Ishikawa (cell line): ENCODE results near the gene STAT4.

ENCODE experiments used
- CEBPB ChIP-seq: IDR thresholded peaks from 2 replicates; pipeline ENCODE4 v1.6.1; 2012
- CREB1 ChIP-seq: IDR thresholded peaks from 2 replicates; pipeline ENCODE4 v1.6.1; 2012; ENCODE audit warnings: low read depth
- EGR1 ChIP-seq: IDR thresholded peaks from 2 replicates; pipeline ENCODE4 v1.6.1; 2012
- EP300 ChIP-seq: IDR thresholded peaks from 2 replicates; pipeline ENCODE4 v1.6.1; 2012; ENCODE audit warnings: borderline replicate concordance
- FOXM1 ChIP-seq: IDR thresholded peaks from 2 replicates; pipeline ENCODE4 v1.6.1; 2012; ENCODE audit warnings: low read depth, borderline replicate concordance
- MAX ChIP-seq: IDR thresholded peaks from 2 replicates; pipeline ENCODE4 v1.6.1; 2012
- NFIC ChIP-seq: IDR thresholded peaks from 2 replicates; pipeline ENCODE4 v1.6.1; 2012
- RAD21 ChIP-seq: IDR thresholded peaks from 2 replicates; pipeline ENCODE4 v1.6.1; 2012; ENCODE audit warnings: low read depth
- REST ChIP-seq: IDR thresholded peaks from 2 replicates; pipeline ENCODE4 v1.6.1; 2012; ENCODE audit warnings: low read depth, mild to moderate bottlenecking
- TAF1 ChIP-seq: IDR thresholded peaks from 2 replicates; pipeline ENCODE4 v1.6.1; 2012; ENCODE audit warnings: low read depth, mild to moderate bottlenecking
- TCF12 ChIP-seq: IDR thresholded peaks from 2 replicates; pipeline ENCODE4 v1.6.1; 2012; ENCODE audit warnings: low read depth
- TEAD4 ChIP-seq: IDR thresholded peaks from 2 replicates; pipeline ENCODE4 v1.6.1; 2012
- USF1 ChIP-seq: IDR thresholded peaks from 2 replicates; pipeline ENCODE4 v1.6.1; 2012
- YY1 ChIP-seq: IDR thresholded peaks from 2 replicates; pipeline ENCODE4 v1.6.1; 2012; ENCODE audit warnings: low read depth
- ZBTB7A ChIP-seq: IDR thresholded peaks from 2 replicates; pipeline ENCODE4 v1.6.1; 2012; ENCODE audit warnings: low read depth

STAT4 gene

GRCh38 chr2:191032588-191033429 lies 118.0 kb downstream of the STAT4 start:
- TF ChIP-seq TAF1 (no peak), FOXM1 (no peak), YY1 (no peak), TEAD4 (no peak), TCF12 (no peak), NFIC (no peak), EGR1 (no peak), MAX (no peak), CEBPB (no peak), RAD21 (no peak), REST (no peak), ZBTB7A (no peak), CREB1 (no peak), USF1 (no peak), EP300 (no peak)

DNA sequence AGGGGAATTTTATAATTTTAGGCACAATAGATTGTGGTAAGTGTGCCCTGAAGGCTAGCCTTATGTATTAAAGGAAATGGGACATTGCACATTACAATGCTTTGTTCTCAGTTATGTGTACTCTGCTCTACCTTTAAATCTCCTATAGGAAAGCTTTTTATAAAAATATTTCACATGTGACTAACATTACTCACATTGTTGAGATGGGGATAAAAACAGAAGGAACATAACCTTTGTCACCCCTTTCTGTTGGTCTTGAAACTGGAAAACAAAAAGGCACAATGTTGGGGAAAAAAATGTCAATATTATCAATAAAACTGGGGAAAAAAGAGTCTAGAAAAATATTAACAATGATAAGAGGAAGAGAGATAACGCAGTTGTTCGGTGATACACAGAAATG lies 119.5 kb downstream of the STAT4 start:
- no peak for TF ChIP-seq TEAD4
- TF ChIP-seq USF1: no peak
- TF ChIP-seq TAF1: no peak
- no peak for TF ChIP-seq NFIC
- no peak for TF ChIP-seq RAD21
- no peak for TF ChIP-seq EGR1
- no peak for TF ChIP-seq FOXM1
- TF ChIP-seq ZBTB7A: no peak
- TF ChIP-seq CEBPB: no peak
- no peak for TF ChIP-seq CREB1
- TF ChIP-seq TCF12: no peak
- TF ChIP-seq EP300: no peak
- no peak for TF ChIP-seq REST
- TF ChIP-seq YY1: no peak
- no peak for TF ChIP-seq MAX

- TF ChIP-seq RAD21 (peak; percentile 63), MAX (no peak)
Measured at GRCh38 chr2:191030521-191031154, 120.2 kb downstream of the STAT4 start.

GRCh38 chr2:191029280-191029950 lies 121.4 kb downstream of the STAT4 start:
- TF ChIP-seq EGR1 (no peak), TCF12 (no peak), CREB1 (no peak), NFIC (no peak), CEBPB (no peak), YY1 (no peak), USF1 (no peak), TEAD4 (no peak), TAF1 (no peak), REST (no peak), MAX (no peak)
